Globus pallidus (tissue), 1 donor: ENCODE measurements around the gene ENDOG.
"Not testable (repeated sequence)": the region's sequence is repeated elsewhere in the genome, so short reads cannot be mapped to it uniquely, and the experiment has no call there.

ENCODE experiments used
- DNase-seq: peaks from one replicate; pipeline ENCODE4 v3.0.0-alpha.2; 2015; ENCODE audit warnings: low spot score

The ENDOG gene

DNA sequence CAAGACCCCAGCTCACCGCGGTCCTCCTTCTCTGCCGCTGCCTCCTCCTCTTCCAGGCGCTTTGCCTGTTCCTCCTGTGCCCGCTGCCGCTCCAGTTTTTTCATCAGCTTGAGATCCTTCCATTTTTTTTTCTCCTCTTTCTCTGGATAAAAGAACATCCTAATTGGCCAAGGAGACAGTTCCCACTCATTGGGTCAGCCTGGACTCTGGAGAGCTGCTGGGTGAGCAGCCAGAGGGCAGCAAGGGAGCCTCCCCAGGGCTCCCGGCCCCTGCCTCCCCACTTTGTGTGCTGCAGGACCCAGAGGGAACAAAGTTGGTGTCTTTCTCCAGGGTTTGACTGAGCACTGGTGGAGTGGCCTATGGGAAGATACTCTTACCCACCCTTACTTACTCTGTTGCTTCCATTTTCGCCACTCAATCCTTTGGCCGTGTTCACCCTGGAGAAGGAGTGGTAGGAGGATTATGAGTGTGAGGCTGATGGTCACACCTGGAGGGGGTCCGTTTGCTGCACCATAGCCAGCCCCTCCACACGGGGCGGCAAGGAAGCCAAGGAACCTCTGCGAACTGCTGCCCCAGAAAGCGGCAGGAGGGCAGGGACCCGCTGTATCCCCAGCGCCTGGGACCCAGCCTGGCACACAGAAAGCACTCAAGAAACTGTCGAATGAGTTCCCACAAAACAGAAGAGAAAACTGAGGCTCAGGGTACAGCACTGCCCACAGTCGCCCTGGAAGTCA, 10.6 kb downstream of the ENDOG start:
- no peak for DNase-seq

DNA sequence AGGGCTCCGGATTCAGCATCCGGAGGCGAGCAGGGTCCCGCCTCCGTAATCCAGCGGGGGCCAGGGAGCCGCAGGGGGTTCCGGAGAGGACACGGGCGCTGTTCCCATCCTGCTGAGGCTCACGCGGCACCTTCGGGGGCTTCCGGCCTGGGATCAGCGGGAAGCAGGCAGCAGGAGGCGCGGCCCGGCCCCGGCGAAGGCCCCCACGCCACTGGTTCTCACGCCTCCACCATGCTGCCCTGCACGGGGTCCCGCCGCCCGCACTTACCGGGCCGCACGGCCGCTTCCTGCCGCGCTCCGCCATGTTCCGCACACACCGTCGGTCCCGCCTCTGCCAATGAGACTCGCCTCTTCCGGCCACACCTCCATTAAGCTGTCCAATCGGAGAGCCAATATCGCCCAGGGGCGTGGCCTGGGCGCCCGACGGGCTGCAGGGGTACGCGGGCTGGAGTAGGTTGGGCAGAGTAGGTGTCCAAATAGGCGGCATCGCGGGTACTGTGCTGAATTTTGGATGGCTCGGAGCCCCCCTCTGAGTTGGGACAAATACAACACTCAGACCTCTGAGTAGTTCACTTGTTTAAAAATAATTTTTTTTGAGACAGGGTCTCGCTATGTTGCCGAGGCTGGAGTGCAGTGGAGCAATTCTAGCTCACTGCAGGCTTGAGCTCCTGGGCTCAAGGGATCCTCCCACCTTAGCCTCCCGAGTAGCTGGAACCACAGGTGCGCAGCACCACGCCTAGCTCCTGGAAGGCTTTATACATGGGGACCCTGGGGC, 11.4 kb downstream of the ENDOG start, which contains the start of gene SPOUT1:
Gene SPOUT1, minus strand, starts transcription at position 318 of the 775 bp plus-strand sequence. Its CDS starts 14 bp downstream, at position 304.
- peak; percentile 90 for DNase-seq

DNA sequence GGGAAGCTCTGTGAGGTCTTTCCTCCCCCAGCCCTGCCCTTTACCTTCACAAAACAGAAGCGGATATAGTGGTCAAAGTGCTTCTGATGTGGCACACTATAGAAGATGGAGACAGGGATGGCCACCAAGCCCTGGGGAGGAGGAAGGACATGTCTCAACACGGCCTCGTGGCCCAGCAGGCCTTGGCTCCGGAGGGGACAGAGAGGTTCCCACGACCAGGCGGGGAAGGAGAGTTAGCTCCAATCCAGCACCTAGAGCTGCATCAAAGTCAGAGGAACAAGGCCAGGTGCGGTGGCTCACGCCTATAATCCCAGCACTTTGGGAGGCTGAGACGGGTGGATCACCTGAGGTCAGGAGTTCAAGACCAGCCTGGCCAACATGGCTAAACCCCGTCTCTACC, 15.4 kb downstream of the ENDOG start:
- no peak for DNase-seq

DNA sequence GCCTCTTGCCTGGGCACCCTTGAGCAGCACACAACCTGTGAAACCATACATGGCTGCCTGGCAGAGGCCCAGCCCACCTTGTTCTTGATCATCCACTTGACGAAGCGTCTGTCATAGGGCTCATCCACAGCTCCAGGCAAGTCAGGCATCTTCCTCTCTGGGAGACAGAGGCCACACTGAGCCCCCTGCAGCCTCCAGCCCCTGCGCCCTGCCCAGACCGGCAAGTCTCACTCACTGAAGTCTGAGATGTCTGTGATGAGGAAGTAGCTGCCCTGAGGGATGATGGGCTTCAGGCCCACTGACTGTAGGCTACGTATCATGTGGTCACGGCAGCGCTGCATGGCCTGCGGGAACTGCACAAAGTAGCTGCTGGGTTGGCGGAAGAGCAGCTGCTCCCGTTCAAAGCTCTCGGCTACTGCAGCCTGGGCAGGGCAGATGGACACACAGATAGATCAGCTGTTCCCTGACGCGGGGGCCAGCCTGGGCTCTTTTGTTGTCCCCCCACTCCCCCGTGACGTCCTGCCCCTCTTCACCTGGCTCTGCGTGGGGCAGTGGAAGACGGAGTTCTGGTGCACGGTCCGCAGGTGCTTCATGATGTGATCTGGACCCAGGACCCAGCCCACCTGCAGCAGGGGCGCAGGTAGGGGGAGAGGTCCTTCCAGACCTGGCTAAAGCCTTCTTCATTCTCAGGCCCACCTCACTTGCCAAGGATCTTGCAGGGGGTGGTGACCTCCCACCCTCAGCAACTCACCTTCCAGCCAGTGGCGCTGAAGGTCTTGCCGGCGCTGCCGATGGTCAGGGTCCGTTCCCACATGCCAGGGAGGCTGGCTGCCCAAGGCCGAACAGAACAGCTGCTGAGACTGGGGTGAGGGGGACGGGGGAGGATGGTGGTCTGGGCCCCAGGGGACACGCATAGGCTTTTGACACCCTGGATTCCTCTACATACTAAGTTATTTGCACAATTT, 17.2 kb downstream of the ENDOG start:
- DNase-seq: no peak

DNA sequence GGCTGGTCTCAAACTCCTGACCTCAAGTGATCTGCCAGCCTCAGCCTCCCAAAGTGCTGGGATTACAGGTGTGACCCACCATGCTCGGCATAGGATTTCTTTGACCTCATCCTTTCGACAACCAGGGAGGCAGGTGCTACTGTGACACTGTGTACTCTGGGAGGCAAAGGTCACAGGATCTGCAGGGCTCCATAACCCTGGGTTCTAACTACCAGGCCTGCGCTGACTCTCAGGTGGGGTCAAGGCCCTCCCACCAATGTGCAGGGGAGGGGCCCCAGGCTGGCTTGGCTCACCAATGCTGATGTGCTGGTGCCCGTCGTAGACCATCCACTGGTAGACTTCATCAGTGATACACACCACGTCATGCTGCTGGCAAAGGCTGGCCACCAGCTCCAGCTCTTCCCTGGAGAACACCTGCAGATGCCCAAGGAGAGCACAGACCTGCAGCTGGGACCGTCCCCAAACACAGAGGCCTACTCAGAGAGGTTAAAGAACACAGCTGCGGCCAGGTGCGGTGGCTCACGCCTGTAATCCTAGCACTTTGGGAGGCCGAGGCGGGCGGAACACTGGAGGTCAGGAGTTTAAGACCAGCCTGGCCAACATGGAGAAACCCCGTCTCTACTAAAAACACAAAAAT, 18.3 kb downstream of the ENDOG start:
- no peak for DNase-seq

DNA sequence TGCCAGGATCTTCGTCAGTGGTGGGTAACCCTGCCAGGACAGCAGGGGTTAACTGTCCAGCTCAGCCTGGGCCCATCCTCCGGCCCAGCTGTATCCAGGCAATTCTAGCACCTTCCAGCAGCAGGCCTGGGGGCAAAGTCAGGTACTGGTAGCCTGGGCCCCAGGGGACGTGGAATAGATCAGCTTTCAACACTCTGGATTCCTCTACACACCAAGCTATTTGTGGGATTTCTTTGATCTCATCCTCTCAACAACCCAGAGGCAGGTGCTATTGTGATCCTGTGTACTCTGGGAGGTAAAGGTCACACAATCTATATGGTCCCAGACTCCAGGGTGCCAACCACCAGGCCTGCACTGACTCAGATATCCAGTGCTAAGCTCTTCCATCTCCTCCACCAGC, 20.0 kb downstream of the ENDOG start:
- DNase-seq: no peak

DNA sequence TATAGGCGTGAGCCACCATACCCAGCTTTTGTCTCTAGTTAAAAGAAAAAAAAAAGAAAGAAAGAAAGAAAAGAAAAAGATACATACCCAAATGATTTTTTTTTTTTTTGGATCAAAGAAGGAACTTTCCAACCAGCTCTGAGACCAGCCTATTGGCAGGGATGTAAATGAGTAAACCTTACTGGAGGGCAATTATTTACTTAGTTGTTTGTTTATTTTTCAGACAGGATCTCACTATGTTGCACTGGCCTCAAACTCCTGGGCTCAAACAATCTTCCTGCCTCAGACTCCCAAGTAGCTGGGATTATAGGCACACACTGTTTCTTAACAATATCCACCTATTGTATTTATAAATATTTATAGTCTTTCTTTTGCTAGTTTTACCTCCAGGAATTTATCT, 22.2 kb downstream of the ENDOG start:
- no peak for DNase-seq

DNA sequence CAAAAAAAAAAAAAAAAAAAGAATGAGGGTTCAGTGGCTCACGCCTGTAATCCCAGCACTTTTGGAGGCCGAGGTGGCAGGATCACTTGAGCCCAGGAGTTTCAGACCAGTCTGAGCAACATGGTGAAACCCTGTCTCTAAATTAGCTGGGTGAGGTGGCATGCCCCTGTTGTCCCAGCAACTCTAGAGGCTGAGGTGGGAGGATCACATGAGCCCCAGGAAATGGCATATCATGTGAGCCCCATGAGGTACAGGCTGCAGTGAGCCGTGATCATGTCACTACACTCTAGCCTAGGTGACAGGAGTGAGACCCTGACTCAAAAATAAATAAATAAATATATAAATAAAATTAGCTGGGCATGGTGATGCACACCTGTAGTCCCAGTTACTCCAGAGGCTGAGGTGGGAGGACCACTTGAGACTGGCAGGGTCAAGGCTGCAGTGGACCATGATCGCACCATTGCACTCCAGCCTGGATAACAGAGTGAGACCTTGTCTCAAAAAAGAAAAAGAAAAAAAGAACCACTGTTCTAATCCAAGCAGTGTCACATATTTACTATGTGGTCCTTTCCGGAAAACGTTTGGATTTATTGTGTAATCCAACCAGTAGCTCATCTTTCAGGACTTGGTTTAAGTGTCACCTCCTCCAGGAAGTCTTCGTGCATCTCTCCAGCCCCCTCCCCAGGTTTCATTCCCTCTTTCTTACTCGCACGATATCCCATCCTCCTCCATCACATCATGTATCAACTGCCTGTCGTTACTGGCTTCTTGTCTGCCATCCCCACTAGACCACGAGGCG, 23.6 kb downstream of the ENDOG start:
- no peak for DNase-seq

DNA sequence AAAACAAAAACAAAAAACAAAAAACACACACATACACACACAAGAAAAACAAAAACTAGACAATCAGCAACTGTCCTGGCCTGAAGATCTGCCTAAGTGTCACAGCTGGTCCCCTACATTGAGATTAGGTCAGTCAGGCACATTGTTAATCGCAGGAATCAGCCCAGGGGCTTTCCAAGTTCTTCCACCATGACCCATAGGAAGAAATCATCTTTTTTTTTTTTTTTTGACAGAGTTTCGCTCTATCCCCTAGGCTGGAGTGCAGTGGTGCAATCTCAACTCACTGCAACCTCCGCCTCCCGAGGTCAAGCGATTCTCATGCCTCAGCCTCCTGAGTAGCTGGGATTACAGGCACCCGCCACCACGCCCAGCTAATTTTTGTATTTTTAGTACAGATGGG, 24.9 kb downstream of the ENDOG start:
- not testable (repeated sequence) for DNase-seq

DNA sequence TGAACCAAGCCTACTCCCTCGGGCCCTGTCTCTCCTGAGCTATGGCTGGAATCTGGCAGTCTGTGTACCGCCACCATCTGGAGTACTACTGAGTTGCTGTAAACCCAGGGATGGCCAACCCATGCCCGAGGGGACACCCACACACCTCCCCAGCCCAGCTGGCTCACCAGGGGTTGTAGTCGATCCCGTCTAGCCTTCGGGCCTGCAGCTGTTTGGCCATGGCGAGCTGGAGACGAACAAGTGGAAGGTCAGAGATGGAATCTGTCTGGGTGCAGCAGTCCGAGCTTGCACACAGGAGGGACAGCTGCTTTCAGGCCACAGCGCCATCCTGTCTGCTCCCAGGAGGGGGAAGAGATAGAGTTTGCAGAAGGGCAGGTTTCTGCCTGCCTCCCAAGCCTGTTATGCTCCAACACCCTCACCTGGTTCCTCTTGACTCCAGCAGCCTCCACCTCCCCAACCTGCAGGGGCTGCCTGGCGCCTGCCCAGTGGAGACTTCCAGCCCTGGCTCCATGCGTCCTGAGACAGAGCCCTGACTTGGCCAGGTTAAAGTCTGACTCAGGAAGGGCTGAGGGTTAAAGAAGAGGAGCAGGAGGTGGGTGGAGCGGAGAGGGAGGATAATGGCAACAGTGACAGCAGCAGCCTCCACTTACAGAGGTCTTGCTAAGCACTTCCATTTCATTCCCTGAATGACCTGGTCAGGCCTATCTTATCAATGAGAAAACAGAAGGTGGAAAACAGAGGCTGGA, 27.1 kb downstream of the ENDOG start:
- DNase-seq: no peak

DNA sequence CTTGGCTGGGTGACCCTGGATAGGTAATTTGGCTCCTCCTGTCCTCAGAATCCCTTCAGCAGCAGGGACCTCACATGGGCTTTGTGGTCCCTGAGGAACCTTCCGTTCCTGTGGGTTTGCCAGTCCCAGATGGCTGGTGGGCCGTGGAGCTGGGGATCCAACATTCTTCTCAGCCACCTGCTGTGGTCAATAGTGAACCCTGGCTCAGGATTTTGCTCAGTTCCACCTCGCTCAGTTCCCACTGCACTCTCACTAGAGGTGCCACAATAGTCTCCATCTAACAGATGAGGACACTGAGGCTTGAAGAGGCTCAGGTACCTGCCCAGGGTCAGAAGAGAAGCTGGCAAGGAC, 28.4 kb downstream of the ENDOG start:
- DNase-seq: no peak

DNA sequence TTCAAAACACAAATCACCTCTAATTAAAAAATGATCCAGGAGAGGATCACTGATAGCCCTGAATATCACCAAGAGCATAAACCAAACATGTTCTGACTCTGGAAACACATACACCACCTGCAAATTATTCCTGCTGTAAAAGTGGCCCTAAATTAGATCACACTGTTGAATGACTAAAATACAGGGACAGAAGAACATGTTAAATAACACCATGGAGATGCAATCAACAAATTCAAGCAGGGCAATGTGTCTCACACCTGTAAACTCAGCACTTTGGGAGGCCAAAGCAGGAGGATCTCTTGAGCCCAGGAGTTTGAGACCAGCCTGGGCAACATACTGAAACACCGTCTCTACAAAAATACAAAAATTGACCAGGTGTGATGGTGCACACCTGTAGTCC, 29.5 kb downstream of the ENDOG start:
- no peak for DNase-seq

DNA sequence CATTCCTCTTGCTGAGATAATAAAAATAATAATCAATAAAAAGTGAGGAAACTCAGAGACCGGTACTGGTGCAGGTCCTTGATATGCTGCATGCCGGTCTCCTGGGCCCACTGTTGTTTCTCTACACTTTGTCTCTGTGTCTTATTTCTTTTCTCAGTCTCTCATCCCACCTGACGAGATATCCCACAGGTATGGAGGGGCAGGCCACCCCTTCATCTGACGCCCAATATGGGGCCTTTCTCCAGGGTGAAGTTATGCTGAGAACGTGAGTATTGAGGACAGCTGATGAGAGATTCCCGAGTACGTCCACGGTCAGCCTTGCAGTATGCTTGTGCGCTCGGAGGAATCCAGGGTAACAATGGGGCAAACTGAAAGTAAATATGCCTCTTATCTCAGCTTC, 32.7 kb downstream of the ENDOG start:
- DNase-seq: not testable (repeated sequence)

DNA sequence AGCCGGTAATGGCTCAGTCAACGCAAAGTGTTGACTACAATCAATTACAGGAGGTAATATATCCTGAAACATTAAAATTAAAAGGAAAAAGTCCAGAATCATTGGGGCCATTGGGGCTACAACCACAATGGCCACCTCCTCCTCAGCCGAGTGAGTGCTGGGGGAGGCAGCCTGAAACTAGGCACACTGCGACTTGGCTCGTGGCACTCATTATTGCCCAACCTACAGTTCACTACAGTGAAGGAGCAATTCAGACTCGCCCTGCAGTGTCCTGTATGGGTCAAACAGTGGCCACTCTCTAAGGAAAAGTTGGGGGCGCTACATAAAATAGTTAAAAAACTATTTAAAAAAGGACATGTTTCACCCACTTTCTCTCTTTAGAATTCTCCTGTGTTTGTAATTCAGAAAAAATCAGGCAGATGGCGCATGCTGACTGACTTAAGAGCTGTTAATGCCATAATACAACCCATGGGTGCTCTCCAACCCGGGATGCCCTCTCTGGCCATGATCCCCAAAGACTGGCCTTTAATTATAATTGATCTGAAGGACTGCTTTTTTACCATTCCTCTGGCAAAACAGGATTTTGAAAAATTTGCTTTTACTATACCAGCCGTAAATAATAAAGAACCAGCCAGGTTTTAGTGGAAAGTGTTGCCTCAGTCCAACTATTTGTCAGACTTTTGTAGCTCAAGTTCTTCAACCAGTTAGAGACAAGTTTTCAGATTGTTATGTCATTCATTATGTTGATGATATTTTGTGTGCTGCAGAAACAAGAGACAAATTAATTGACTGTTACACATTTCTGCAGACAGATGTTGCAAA, 33.7 kb downstream of the ENDOG start:
- peak; percentile 66 for DNase-seq

DNA sequence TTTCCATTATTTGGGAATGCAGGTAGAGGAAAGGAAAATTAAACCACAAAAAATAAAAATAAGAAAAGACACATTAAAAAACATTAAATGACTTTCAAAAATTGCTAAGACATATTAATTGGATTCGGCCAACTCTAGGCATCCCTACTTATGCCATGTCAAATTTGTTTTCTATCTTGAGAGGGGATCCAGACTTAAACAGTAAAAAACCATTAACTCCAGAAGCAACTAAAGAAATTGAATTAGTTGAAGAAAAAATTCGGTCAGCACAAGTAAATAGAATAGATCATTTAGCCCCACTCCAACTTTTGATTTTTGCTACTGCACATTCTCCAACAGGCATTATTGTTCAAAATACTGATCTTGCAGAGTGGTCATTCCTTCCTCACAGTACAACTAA, 34.3 kb downstream of the ENDOG start:
- not testable (repeated sequence) for DNase-seq

DNA sequence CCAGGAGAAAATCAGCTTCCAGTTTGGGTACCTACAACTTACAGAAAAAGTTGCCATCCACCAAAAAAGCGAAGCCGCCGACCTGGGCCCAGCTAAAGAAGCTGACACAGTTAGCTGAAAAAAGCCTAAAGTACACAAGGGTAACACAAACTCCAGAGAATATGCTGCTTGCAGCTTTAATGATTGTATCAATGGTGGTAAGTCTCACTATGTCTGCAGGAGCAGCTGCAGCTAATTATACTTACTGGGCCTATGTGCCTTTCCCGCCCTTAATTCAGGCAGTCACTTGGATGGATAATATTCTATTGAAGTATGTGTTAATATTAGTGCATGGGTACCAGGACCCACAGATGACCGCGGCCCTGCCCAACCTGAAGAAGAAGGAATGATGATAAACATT, 36.2 kb downstream of the ENDOG start:
- not testable (repeated sequence) for DNase-seq

DNA sequence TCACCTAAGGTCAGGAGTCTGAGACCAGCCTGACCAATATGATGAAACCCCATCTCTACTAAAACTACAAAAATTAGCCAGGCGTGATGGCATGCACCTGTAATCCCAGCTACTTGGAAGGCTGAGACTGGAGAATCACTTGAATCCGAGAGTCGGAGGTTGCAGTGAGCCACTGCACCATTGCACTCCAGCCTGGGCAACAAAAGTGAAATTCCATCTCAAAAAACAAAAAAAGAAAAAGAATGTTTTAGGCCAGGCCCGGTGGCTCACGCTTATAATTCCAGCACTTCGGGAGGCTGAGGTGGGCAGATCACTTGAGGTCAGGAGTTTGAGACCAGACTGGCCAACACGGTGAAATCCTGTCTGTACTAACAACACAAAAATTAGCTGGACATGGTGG, 40.2 kb downstream of the ENDOG start:
- DNase-seq: not testable (repeated sequence)

DNA sequence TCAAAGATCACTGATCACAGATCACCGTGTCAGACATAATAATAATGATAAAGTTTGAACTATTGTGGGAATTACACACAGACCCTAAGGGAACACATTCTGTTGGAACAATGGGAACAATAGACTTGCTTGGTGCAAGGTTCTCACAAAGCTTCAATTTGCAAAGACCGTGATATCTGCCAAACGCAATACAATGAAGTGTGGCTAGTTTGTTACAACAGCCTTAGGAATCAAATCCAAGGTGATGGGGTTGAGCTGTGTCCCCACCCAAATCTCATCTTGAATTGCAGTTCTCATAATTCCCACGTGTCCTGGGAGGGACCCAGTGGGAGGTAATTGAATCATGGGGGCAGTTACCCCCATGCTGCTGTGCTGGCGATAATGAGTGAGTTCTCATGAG, 42.6 kb downstream of the ENDOG start:
- DNase-seq: peak; percentile 61

DNA sequence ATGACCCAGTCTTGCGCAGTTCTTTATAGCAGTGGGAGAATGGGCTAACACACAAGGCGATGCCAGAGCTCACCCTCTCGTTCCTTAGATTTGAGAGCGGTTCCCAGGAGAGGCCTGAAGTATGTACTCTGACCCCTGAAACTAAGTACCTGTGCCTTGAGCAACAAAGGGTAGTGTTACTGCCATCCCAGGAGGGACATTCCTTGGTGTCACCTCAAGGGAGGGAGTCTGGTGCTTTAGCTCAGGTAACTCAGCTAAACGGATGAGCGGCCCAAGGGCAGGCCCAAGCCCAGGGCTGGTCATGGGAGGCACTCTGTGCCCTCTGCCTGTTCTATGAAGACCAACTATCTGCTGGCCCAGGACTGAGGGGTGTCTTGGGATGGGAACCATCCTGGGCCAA, 43.2 kb downstream of the ENDOG start:
- no peak for DNase-seq
